Renal pelvis (tissue), 4 donors: ENCODE results near the gene LEMD1. TPM values are rescaled to one million over a fixed set of nuclear protein-coding genes. Genes with fewer than 3 reads are reported as not detected.

Experiments used
- DNase-seq: peaks from one replicate; pipeline ENCODE4 v3.0.0-alpha.2; 2013
- polyA plus RNA-seq, 3 donors: library from polyadenylated mRNA; unstranded; fragments of 120-200 nt; gene quantifications; one replicate each; pipeline ENCODE4 v1.2.1, GENCODE V29; 2013; ENCODE audit not compliant: insufficient read length in 3 of 3

LEMD1 gene
- polyA plus RNA-seq, 3 donors: 4.1 to 4.8 (median 4.6) TPM

DNA sequence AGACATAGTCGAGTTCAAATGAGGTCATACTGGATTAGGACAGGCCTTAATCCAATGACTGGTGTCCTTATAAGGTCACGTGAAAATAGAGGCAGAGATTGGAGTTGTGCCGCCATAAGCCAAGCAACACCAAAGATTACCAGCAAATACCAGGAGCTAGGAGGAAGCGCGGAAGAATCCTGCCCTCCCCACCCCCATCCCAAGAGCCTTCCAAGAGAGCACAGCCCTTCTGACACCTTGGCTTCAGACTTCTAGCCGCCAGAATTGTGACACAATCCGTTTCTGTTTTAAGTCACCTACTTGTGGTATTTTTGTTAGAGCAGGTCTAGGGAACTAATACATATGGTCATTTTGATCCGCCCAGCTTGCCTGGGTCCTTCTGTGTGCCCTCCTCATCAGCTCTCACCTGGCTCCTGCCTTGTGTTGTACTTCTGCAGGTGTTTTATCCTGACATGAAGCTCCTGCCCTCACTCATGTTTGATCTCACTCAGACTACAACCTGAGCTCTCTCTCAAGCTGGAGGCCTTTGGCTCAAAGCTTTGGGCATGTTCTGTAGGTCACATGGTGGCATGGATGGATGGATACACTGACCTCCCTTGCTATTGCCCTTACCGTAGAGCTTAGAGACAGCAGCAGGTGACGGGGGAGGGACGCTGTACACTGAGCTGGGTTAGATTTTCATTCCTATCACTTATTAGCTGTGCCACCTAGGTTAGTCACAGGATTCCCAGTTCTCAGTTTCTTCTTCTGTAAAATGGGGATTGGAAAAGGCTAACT lies 89.7 kb downstream of the LEMD1 start:
- DNase-seq: no peak

Other genes with a start within 250 kb of the LEMD1 start
- gene DSTYK, start 210.4 kb downstream of the LEMD1 start, polyA plus RNA-seq: 10 to 100 TPM; 15.2 to 20.8 (median 18.0) TPM
- gene TMCC2, start 194.1 kb downstream of the LEMD1 start, polyA plus RNA-seq: 10 to 100 TPM in 1 of 3 donors, 1 to 10 TPM in 2; 7.2 to 10.3 (median 7.3) TPM
- gene NUAK2, start 100.3 kb downstream of the LEMD1 start, polyA plus RNA-seq: 10 to 100 TPM in 2 of 3 donors, 1 to 10 TPM in 1; 8.6 to 12.1 (median 11.1) TPM
- 1 to 10 TPM; 1.9 to 2.1 (median 2.1) TPM for gene KLHDC8A, start 65.1 kb downstream of the LEMD1 start, polyA plus RNA-seq
- gene BLACAT1, start 34.0 kb upstream of the LEMD1 start, polyA plus RNA-seq: 1 to 10 TPM; 2.9 to 3.8 (median 3.7) TPM
- gene CDK18, start 82.6 kb upstream of the LEMD1 start, polyA plus RNA-seq: 10 to 100 TPM; 28.3 to 35.6 (median 32.7) TPM
- gene ELK4, start 210.0 kb upstream of the LEMD1 start, polyA plus RNA-seq: 10 to 100 TPM; 12.7 to 24.1 (median 22.4) TPM